HepG2 (cell line): ENCODE data around the gene PPP4R3A. TPM values are rescaled to one million over a fixed set of nuclear protein-coding genes. Genes with fewer than 3 reads are reported as not detected.

Experiments
- BHLHE40 ChIP-seq: IDR thresholded peaks from 2 replicates; pipeline ENCODE4 v1.6.1; 2011; ENCODE audit warnings: low read length, improper control_type of control experiment
- CEBPG ChIP-seq: IDR thresholded peaks from 2 replicates; pipeline ENCODE4 v1.6.1; 2016
- GPN1 ChIP-seq: sonication (generic); formaldehyde crosslinking; IDR thresholded peaks from 2 replicates; pipeline ENCODE4 v1.5.1; 2020; ENCODE audit warnings: missing genetic modification reagents, borderline replicate concordance
- HNRNPUL1 ChIP-seq: fragments of 200-400 bp; formaldehyde crosslinking; IDR thresholded peaks from 2 replicates; pipeline ENCODE4 v1.6.1; 2017; ENCODE audit warnings: low read depth, mild to moderate bottlenecking, low read length, moderate library complexity
- NR2C2 ChIP-seq: sonication (generic); formaldehyde crosslinking; IDR thresholded peaks from 2 replicates; pipeline ENCODE4 v1.4.0; 2020; ENCODE audit warnings: missing genetic modification reagents, mild to moderate bottlenecking, moderate library complexity, borderline replicate concordance
- POLR2A ChIP-seq, 2 experiments: IDR thresholded peaks; 2 replicates each; pipeline ENCODE4 v1.6.1; 2011; ENCODE audit warnings: low read depth in 2 of 2, low read length in 2 of 2, mild to moderate bottlenecking in 1 of 2, moderate library complexity in 1 of 2; ENCODE audit not compliant: insufficient read depth in 1 of 2
- PRDM15 ChIP-seq: sonication (generic); formaldehyde crosslinking; IDR thresholded peaks from 2 replicates; pipeline ENCODE4 v1.4.0; 2020; ENCODE audit warnings: missing genetic modification reagents
- RAD21 ChIP-seq: fragments of 450-650 bp; formaldehyde crosslinking; IDR thresholded peaks from 2 replicates; pipeline ENCODE4 v1.5.0; 2020; ENCODE audit warnings: mild to moderate bottlenecking
- SAP130 ChIP-seq: IDR thresholded peaks from 2 replicates; pipeline ENCODE4 v1.6.1; 2016; ENCODE audit warnings: low read depth
- SNRNP70 ChIP-seq: fragments of 200-400 bp; formaldehyde crosslinking; IDR thresholded peaks from 2 replicates; pipeline ENCODE4 v1.6.1; 2017; ENCODE audit warnings: mild to moderate bottlenecking, low read depth, low read length, moderate library complexity
- SP4 ChIP-seq: sonication (generic); formaldehyde crosslinking; IDR thresholded peaks from 2 replicates; pipeline ENCODE4 v1.8.1; 2023; ENCODE audit warnings: mild to moderate bottlenecking, missing genetic modification reagents
- SPEN ChIP-seq: sonication (generic); formaldehyde crosslinking; IDR thresholded peaks from 2 replicates; pipeline ENCODE4 v1.5.1; 2020; ENCODE audit warnings: low read depth, mild to moderate bottlenecking, missing genetic modification reagents
- THAP7 ChIP-seq: sonication (generic); formaldehyde crosslinking; IDR thresholded peaks from 2 replicates; pipeline ENCODE4 v1.8.1; 2023; ENCODE audit warnings: mild to moderate bottlenecking, missing genetic modification reagents
- ZNF101 ChIP-seq: sonication (generic); formaldehyde crosslinking; IDR thresholded peaks from 2 replicates; pipeline ENCODE4 v1.4.0; 2020; ENCODE audit warnings: mild to moderate bottlenecking, low read depth, missing genetic modification reagents, borderline replicate concordance
- ZNF747 ChIP-seq: sonication (generic); formaldehyde crosslinking; IDR thresholded peaks from 2 replicates; pipeline ENCODE4 v1.8.1; 2023; ENCODE audit warnings: missing genetic modification reagents, mild to moderate bottlenecking, borderline replicate concordance
- ZSCAN12 ChIP-seq: sonication (generic); formaldehyde crosslinking; IDR thresholded peaks from 2 replicates; pipeline ENCODE4 v1.9.0; 2021; ENCODE audit warnings: mild to moderate bottlenecking, missing genetic modification reagents
- polyA plus RNA-seq, 8 experiments: library from polyadenylated mRNA; depleted of rRNA in 3 of 8; stranded (reverse) in 7 of 8; unstranded in 1 of 8; fragments of >200 nt; fragmentation: Illumina TruSeq in 4 of 8; extraction: Trizol in 4 of 8; gene quantifications; 2 replicates each; pipeline versions ENCODE4 v1.2.1 to v1.2.3, GENCODE V29; 2011 to 2016; ENCODE audit warnings: low read depth in 4 of 8, missing spikeins in 1 of 8, mixed read lengths in 1 of 8; ENCODE audit not compliant: insufficient read depth in 1 of 8
- total RNA-seq, 5 experiments: library from RNA; depleted of rRNA; stranded (reverse); fragments of >200 nt; fragmentation: Illumina TruSeq; extraction: Trizol; gene quantifications; 2 replicates each; pipeline ENCODE4 v1.2.3, GENCODE V29; 2016; ENCODE audit warnings: low read depth in 1 of 5
- TF ChIP-seq, protein P1 (sequence below): sonication (generic); formaldehyde crosslinking; conservative IDR thresholded peaks from 2 replicates; pipeline ENCODE4 v1.4.0; 2020; ENCODE audit warnings: mild to moderate bottlenecking, missing genetic modification reagents, moderate library complexity

Gene PPP4R3A
- total and polyA plus RNA-seq, 2 of the 13 experiments (the other 11 are each of a cell fraction or from before 2014, with no cell fraction given), result 22.5 to 57.4 TPM

DNA sequence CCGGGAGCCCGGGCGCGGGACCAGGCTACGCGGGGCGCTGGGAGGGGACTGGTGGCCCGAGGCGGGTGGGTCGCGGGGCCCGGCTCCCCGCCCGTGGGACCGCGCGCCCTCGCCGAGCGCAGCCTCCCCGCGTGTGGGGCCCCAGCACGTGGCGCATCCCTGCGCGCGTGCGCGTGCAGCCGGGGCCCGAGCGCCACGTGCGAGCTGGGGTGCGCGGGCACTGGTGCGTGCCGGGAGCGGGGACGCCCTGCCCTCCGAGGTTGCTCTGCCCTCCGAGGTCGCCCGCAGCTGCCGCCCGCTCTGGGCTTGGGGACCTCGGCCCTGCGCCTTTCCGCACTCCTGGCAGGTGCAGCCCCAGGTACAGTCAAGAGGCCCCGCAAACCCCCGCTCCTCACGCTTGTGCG, 92.1 kb downstream of the PPP4R3A start (continued):
- TF ChIP-seq BHLHE40 (peak; percentile 85), PRDM15 (CRISPR knock-in tag) (no peak), HNRNPUL1 (no peak), CEBPG (CRISPR knock-in tag) (no peak), RAD21 (CRISPR knock-in tag) (peak; percentile 51; the same call in 1 of the 2 replicates), ZSCAN12 (CRISPR knock-in tag) (peak; percentile 97), SP4 (CRISPR knock-in tag) (peak; percentile 62; the same call in 1 of the 2 replicates), ZNF747 (0 out of 2 replicates have a peak, but pooled peaks have one; percentile 10), GPN1 (CRISPR knock-in tag) (no peak; the same call in 1 of the 2 replicates), SAP130 (CRISPR knock-in tag) (peak; percentile 58), SNRNP70 (no peak), ZNF101 (0 out of 2 replicates have a peak, but pooled peaks have one; percentile 46), SPEN (CRISPR knock-in tag) (no peak; the same call in 1 of the 2 replicates), NR2C2 (CRISPR knock-in tag) (peak; percentile 70), THAP7 (CRISPR knock-in tag) (peak; percentile 55; the same call in 1 of the 2 replicates), POLR2A (IDR thresholded peaks at IDR 0.05; ENCODE audit: insufficient read depth in 1 of 2, low read depth in 2 of 2, low read length in 2 of 2) (peak; percentile 20 to 26; a peak in 1 of 4 replicates)
- TF ChIP-seq, protein P1, sequence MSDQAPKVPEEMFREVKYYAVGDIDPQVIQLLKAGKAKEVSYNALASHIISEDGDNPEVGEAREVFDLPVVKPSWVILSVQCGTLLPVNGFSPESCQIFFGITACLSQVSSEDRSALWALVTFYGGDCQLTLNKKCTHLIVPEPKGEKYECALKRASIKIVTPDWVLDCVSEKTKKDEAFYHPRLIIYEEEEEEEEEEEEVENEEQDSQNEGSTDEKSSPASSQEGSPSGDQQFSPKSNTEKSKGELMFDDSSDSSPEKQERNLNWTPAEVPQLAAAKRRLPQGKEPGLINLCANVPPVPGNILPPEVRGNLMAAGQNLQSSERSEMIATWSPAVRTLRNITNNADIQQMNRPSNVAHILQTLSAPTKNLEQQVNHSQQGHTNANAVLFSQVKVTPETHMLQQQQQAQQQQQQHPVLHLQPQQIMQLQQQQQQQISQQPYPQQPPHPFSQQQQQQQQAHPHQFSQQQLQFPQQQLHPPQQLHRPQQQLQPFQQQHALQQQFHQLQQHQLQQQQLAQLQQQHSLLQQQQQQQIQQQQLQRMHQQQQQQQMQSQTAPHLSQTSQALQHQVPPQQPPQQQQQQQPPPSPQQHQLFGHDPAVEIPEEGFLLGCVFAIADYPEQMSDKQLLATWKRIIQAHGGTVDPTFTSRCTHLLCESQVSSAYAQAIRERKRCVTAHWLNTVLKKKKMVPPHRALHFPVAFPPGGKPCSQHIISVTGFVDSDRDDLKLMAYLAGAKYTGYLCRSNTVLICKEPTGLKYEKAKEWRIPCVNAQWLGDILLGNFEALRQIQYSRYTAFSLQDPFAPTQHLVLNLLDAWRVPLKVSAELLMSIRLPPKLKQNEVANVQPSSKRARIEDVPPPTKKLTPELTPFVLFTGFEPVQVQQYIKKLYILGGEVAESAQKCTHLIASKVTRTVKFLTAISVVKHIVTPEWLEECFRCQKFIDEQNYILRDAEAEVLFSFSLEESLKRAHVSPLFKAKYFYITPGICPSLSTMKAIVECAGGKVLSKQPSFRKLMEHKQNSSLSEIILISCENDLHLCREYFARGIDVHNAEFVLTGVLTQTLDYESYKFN, result no peak
